Breast epithelium (tissue), 3 donors: Measurements from ENCODE around the gene HPCAL1.

Experiments
- POLR2A ChIP-seq: fragments of 450-650 bp; IDR thresholded peaks from one replicate; pipeline ENCODE4 v1.6.1; 2016; ENCODE audit warnings: antibody characterized with exemption, mild to moderate bottlenecking, moderate library complexity
- TF ChIP-seq, protein P1 (sequence below), 3 donors: fragments of 450-650 bp; IDR thresholded peaks; one replicate each; pipeline ENCODE4 v1.5.1; 2016 to 2017; ENCODE audit warnings: antibody characterized with exemption in 3 of 3, mild to moderate bottlenecking in 3 of 3, moderate library complexity in 3 of 3

DNA sequence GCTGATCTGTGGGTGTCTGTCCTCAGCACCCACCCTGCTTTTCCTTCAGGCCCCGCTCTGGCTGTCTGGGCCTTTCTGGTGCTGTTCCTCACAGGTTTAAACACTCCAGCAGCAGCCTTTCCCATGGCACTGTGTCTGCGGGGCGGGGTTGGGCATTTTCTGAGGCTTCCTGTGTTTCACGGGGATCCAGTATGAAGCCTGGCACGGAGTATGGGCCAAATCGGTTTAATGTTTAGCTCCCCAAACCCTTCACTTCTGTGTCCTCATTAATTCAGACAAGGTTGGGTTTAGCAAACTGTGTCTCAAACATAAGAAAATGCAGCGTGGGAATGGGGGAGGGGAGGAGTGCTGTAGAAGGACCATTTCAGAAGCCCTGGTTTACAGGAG is 44.9 kb downstream of the HPCAL1 start:
- no peak for TF ChIP-seq POLR2A
- TF ChIP-seq, protein P1, sequence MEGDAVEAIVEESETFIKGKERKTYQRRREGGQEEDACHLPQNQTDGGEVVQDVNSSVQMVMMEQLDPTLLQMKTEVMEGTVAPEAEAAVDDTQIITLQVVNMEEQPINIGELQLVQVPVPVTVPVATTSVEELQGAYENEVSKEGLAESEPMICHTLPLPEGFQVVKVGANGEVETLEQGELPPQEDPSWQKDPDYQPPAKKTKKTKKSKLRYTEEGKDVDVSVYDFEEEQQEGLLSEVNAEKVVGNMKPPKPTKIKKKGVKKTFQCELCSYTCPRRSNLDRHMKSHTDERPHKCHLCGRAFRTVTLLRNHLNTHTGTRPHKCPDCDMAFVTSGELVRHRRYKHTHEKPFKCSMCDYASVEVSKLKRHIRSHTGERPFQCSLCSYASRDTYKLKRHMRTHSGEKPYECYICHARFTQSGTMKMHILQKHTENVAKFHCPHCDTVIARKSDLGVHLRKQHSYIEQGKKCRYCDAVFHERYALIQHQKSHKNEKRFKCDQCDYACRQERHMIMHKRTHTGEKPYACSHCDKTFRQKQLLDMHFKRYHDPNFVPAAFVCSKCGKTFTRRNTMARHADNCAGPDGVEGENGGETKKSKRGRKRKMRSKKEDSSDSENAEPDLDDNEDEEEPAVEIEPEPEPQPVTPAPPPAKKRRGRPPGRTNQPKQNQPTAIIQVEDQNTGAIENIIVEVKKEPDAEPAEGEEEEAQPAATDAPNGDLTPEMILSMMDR (IDR thresholded peaks at IDR 0.05) = no peak
